Right cardiac atrium (tissue), 5 donors: ENCODE results near the gene GNAI2. TPM values are rescaled to one million over a fixed set of nuclear protein-coding genes. Genes with fewer than 3 reads are reported as not detected.
A peak's percentile ranks its signal among the peaks of the same experiment; 100 is the strongest.
"Not testable (repeated sequence)": the region's sequence is repeated elsewhere in the genome, so short reads cannot be mapped to it uniquely, and the experiment has no call there.

ENCODE experiments used
- ATAC-seq, 2 donors: fragments of 200-7000 bp; cut with Tn5 transposase; one replicate each; pipeline versions ENCODE4 v1.8.0 to v1.9.1; 2020; ENCODE audit warnings: moderate library complexity in 2 of 2, mild to moderate bottlenecking in 1 of 2
- DNase-seq, 3 donors: peaks; one replicate each; pipeline ENCODE4 v3.0.0-alpha.2; 2020
- H3K27ac ChIP-seq: one replicate; pipeline ENCODE4 v1.5.1; 2013; ENCODE audit warnings: mild to moderate bottlenecking, low read length, control low read depth, moderate library complexity
- H3K27me3 ChIP-seq: one replicate; pipeline ENCODE4 v1.6.1; 2013; ENCODE audit not compliant: control insufficient read depth, insufficient read depth
- H3K4me1 ChIP-seq: one replicate; pipeline ENCODE4 v1.6.1; 2013; ENCODE audit warnings: low read length; ENCODE audit not compliant: control insufficient read depth, insufficient read depth
- H3K4me3 ChIP-seq: one replicate; pipeline ENCODE4 v1.5.1; 2013; ENCODE audit warnings: low read length, control low read depth
- H3K9me3 ChIP-seq: one replicate; pipeline ENCODE4 v1.6.1; 2013; ENCODE audit warnings: low read length; ENCODE audit not compliant: control insufficient read depth
- WGBS: extraction: QIAGEN DNeasy Blood & Tissue Kit; methylation state at CpG from one replicate; pipeline ENCODE4 v1.1.7; 2013; 5-methylcytosine and 5-hydroxymethylcytosine counted together
- intact Hi-C, 4 donors: fragments of 100-400 bp; cut with DNase I; formaldehyde crosslinking; loops; one replicate each; pipeline versions ENCODE4 v1.11.0 to v1.14.0; 2022 to 2023
- polyA plus RNA-seq: library from polyadenylated mRNA; stranded (reverse); fragments of 200-250 nt; gene quantifications from one replicate; pipeline ENCODE4 v1.2.3, GENCODE V29; 2013
- total RNA-seq, 4 donors: library from RNA; stranded (reverse); fragmentation: NEBNext Ultra II Directional; extraction: Animal tissue kit (Norgen Biotek cat#: 25700); gene quantifications; one replicate each; pipeline ENCODE4 v1.2.1, GENCODE V29; 2021
- donor health status: healthy with polysubstance abuse.
- donor health status: DM: no; HTN: yes; CAD: no.
- donor health status: DM: no; HTN: no; CAD: no.
- donor health status: DM: no; HTN: yes; CAD: no; lungs with severe emphysema.
- donor health status: DM: yes; HTN: yes; CAD: no.

Gene GNAI2
- total and polyA plus RNA-seq, 5 donors = 122 to 149 (median 148) TPM

DNA sequence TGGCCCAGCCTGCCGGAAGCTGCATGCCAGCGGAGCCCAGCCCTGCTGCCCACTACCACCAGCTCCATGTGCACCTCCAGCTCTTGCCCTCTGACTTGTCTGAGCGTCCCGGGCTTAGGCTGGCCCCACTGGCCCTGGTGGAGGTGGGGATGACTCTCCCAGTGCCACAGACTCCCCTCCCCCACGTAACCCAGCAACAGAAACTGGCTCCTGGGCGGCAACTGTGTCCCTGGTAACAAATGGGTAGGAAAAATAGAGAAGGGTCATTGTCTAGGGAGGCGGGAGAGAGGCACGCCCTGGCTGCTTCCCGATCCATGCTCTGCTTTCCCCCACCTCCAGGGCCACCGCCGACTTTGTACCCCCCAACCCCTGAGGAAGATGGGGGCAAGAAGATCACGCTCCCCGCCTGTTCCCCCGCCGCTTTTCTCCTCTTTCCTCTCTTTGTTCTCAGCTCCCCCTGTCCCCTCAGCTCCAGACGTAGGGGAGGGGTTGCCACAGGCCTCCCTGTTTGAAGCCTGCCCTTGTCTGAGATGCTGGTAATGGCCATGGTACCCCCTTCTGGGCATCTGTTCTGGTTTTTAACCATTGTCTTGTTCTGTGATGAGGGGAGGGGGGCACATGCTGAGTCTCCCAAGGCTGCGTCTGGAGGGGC lies 22.2 kb downstream of the GNAI2 start:
- peaks cover 14% of the 10 kb centered on the region for H3K4me1 ChIP-seq

DNA sequence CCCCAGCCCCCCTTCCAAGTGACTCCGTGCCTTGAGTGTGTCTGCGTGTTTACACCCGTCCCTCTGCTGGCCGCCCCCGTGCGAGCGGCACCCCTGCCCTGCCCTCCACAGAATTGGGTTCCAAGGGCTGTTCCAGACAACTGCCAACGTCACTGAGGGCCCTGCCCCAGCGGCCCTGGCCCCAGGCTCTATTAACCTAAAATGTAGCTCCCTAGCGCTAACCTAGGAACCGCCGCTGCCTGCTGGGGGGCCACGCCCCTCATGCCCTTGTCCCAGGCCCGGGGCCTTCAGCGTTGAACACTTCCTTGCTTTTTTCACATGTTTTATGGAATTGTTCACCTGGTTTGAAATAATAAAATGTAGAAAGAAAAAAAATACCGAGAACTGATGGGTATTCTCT lies 23.0 kb downstream of the GNAI2 start:
- no peaks in the 10 kb centered on the region for H3K27me3 ChIP-seq
- DNase-seq (peak in 1 of 3 donors; percentile 63), ATAC-seq (no peak)
- H3K9me3 ChIP-seq = no peaks in the 10 kb centered on the region
- intact Hi-C loops = no loop called here
- WGBS = 80% methylated on average over 16 of the region's 16 CpGs
- no peak overlapping the region for H3K4me3 ChIP-seq
- peaks cover 13% of the 10 kb centered on the region for H3K4me1 ChIP-seq
- no peak overlapping the region for H3K27ac ChIP-seq

More for the DNA sequence above, 22.2 kb downstream of the GNAI2 start:
- Histone ChIP-seq H3K27me3 (no peaks in the 10 kb centered on the region), H3K4me3 (no peak overlapping the region), H3K27ac (peak overlapping the region; percentile 22), H3K9me3 (no peaks in the 10 kb centered on the region)
- 81% methylated on average over 17 of the region's 17 CpGs for WGBS
- intact Hi-C loops = no loop called here
- DNase-seq (no peak), ATAC-seq (no peak)

GRCh38 chr3:50259432-50260026 lies 23.5 kb downstream of the GNAI2 start:
- DNase-seq (peak in 1 of 3 donors; percentile 30), ATAC-seq (peak in 1 of 2 donors; percentile 0)
- Histone ChIP-seq H3K27ac (peak overlapping the region; percentile 79), H3K27me3 (no peaks in the 10 kb centered on the region), H3K4me3 (no peak overlapping the region), H3K9me3 (no peaks in the 10 kb centered on the region), H3K4me1 (peaks cover 10% of the 10 kb centered on the region)
- intact Hi-C loops = no loop called here
- WGBS = 54% methylated on average over 18 of the region's 18 CpGs

- peak; percentile 77 to 87 for ATAC-seq
Measured at GRCh38 chr3:50260027-50260941, 24.3 kb downstream of the GNAI2 start.

DNA sequence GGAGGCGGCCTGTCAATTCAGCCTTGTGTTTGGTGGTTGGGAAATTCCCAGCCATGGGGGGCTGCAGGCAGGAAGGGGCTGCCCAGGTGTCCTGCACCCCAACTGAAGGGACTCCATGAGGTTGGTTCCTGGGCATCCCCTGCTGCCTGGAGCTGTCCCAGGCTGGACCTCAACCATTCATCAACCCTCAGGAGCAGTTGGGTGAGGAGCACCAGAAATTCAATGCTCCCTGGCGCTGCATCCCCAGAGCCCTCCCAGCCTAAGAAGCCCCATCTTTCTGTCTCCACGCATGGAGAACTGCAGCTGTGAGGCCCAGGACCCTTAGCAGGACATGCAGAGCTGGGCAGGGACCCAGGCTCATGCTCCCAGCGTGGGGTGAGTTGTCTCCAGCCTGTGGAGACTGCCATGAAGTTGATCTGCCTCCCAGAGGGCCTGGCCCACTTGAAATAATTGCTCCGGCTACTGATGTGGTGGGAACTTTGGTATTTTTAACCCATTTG lies 25.0 kb downstream of the GNAI2 start:
- H3K4me1 ChIP-seq = peaks cover 17% of the 10 kb centered on the region
- H3K9me3 ChIP-seq = no peaks in the 10 kb centered on the region
- peak overlapping the region; percentile 88 for H3K27ac ChIP-seq
- DNase-seq = peak in 1 of 3 donors; percentile 66
- H3K27me3 ChIP-seq = no peaks in the 10 kb centered on the region
- 48% methylated on average over 5 of the region's 5 CpGs for WGBS
- intact Hi-C loops = no loop called here
- no peak for ATAC-seq
- H3K4me3 ChIP-seq = peak overlapping the region; percentile 53

More at GRCh38 chr3:50260027-50260941, 24.3 kb downstream of the GNAI2 start:
- H3K27me3 ChIP-seq = no peaks in the 10 kb centered on the region
- peak overlapping the region; percentile 53 for H3K4me3 ChIP-seq
- H3K27ac ChIP-seq = peak overlapping the region; percentile 88
- under 1% methylated on average over 70 of the region's 70 CpGs for WGBS
- intact Hi-C loops = no loop called here
- H3K9me3 ChIP-seq = no peaks in the 10 kb centered on the region
- DNase-seq = peak; percentile 96 to 99 (median 98)
- H3K4me1 ChIP-seq = peaks cover 12% of the 10 kb centered on the region

DNA sequence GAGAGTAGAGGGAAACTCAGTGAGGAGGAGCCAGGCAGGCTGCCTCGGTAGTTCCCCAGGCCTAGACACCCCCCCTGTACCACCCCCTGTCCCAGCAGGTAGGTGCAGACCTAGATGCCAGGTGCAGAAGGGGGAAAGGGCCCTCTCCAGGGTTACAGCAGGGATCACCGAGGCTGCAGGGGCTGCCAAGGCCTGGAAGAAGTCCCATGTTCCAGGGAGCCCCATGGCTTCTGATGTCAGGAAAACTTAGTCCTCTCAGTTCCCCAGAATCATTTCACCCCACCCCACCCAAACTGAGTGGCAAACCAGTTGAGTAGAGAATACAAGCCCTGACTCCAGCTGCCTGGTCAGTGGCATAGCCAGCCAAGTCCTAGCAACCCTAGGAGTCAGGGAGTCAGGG lies 25.5 kb downstream of the GNAI2 start:
- intact Hi-C loops = no loop called here
- Histone ChIP-seq H3K27me3 (no peaks in the 10 kb centered on the region), H3K4me3 (no peak overlapping the region), H3K27ac (peak overlapping the region; percentile 88), H3K9me3 (no peaks in the 10 kb centered on the region), H3K4me1 (peaks cover 17% of the 10 kb centered on the region)
- 35% methylated on average over 2 of the region's 2 CpGs for WGBS
- no peak for ATAC-seq
- DNase-seq = peak in 1 of 3 donors; percentile 54

DNA sequence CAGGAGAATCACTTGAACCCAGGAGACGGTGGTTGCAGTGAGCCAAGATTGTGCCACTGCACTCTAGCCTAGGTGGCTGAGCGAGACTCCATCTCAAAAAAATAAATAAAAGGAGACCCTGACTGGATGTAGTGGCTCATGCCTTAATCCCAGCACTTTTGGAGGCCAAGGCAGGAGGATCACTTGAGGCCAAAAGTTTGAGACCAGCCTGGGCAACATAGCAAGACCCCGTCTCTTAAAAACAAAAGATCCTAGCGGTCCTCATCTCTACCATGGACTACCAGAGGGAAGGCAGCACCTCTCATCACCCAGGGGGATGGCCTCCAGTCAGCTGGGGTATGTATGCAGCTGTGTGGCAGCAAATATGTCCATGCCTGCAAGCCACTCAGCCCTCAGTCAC lies 26.2 kb downstream of the GNAI2 start:
- H3K4me3 ChIP-seq, intact Hi-C loops, H3K9me3 ChIP-seq, H3K27me3 ChIP-seq, H3K27ac ChIP-seq, DNase-seq, ATAC-seq: not testable (repeated sequence)
- WGBS = 98% methylated on average over 4 of the region's 4 CpGs
- peaks cover 17% of the 10 kb centered on the region for H3K4me1 ChIP-seq

DNA sequence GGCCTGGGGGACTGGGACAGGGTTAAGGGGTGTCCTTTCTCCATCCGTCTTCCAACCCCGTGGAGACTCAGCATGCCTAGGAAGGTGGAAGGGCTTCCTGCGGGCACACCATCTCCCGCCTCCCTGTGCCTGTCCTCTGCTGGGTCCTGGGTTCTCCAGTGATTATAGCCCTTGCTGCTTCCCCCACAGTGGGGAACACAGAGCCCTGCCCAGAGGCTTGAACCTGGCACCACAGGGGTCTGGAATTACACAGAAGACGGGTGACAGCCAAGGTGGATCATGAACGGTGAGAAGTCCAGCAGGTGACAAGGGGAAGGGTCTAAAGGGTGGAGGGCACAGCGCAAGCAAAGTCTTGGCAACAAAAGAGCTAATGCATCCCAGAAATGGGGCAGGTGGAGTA lies 26.8 kb downstream of the GNAI2 start:
- Histone ChIP-seq H3K4me3 (no peak overlapping the region), H3K9me3 (no peaks in the 10 kb centered on the region), H3K27me3 (no peaks in the 10 kb centered on the region), H3K4me1 (peaks cover 17% of the 10 kb centered on the region), H3K27ac (peak overlapping the region; percentile 46)
- ATAC-seq (no peak), DNase-seq (no peak)
- 80% methylated on average over 7 of the region's 7 CpGs for WGBS
- intact Hi-C loops = no loop called here

GRCh38 chr3:50263478-50264382 lies 27.7 kb downstream of the GNAI2 start:
- Histone ChIP-seq H3K4me3 (no peak overlapping the region), H3K27me3 (no peaks in the 10 kb centered on the region), H3K27ac (peak overlapping the region; percentile 34), H3K9me3 (no peaks in the 10 kb centered on the region), H3K4me1 (peaks cover 18% of the 10 kb centered on the region)
- intact Hi-C loops = no loop called here
- 61% methylated on average over 6 of the region's 6 CpGs for WGBS
- peak in 1 of 3 donors; percentile 65 for DNase-seq
- ATAC-seq = no peak

GRCh38 chr3:50264383-50264963 lies 28.5 kb downstream of the GNAI2 start:
- Histone ChIP-seq H3K9me3 (no peaks in the 10 kb centered on the region), H3K4me1 (peaks cover 18% of the 10 kb centered on the region), H3K4me3 (no peak overlapping the region), H3K27me3 (no peaks in the 10 kb centered on the region), H3K27ac (peak overlapping the region; percentile 84)
- DNase-seq (peak; percentile 80 to 93 (median 93)), ATAC-seq (peak; percentile 38 to 62)
- intact Hi-C loops = no loop called here
- WGBS = 26% methylated on average over 7 of the region's 7 CpGs
